Stimulated activated CD4-positive, alpha-beta T cell treated with anti-CD3 and anti-CD28 coated beads, Interleukin-12 subunit alpha, Interleukin-12 subunit beta, amount 100 ng/mL, for 24 hours (primary cell): ENCODE results near the gene CD177.
"Not testable (repeated sequence)": the region's sequence is repeated elsewhere in the genome, so short reads cannot be mapped to it uniquely, and the experiment has no call there.

Source experiments
- DNase-seq, 2 experiments: peaks; one replicate each; pipeline ENCODE4 v3.0.0-alpha.2; 2020; ENCODE audit warnings: low read depth in 2 of 2

Gene CD177

GRCh38 chr19:43353606-43354304 is at the start of gene CD177:
Gene CD177 (plus strand): TSS chr19:43353686. CDS start chr19:43353715, 29 bp downstream.
- DNase-seq = no peak

GRCh38 chr19:43305642-43306041 is 47.8 kb upstream of the CD177 start:
- no peak for DNase-seq

DNA sequence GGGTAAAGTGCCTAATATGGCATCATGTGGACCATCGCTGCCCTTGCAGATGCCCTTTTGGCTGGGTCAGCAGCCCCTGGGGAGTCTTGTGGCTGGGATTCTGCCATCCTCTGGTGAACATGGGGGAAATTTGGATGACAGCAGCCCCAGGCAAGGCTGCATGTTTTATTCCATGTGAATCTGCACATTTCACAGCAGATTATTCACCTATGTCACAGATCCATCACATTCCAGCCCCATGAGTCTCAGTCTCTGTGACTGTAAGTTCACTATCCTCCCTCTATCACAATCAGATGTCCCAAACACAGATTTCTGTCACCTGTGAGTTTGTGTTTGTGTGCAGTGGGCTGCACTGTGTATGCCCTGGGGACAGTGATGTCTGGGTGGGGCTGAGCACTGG is 47.4 kb upstream of the CD177 start:
- no peak for DNase-seq

GRCh38 chr19:43308244-43308815 is 45.2 kb upstream of the CD177 start:
- no peak for DNase-seq

GRCh38 chr19:43309466-43309865 is 44.0 kb upstream of the CD177 start:
- no peak for DNase-seq

- no peak for DNase-seq
These were observed 43.3 kb upstream of the CD177 start for GRCh38 chr19:43310221-43310620.

DNA sequence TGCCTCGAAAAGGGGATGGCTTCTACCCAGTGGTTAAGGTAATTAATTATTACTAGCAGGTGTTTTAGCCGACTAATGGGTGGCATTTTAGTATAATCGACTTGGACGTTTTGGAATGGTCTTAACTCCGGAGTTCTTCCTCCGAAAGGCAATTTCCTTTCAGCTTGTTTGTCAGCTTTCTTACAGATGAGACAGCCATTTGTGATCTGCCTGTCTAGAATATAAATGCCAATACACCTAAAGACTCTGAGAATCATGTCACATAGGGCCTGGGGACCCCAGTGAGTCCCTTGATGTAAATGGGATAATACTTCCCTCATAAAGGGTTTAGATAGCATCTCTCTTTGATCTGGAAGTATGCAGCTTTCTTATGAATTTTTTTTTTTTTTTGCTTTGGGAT is 42.2 kb upstream of the CD177 start:
- no peak for DNase-seq

DNA sequence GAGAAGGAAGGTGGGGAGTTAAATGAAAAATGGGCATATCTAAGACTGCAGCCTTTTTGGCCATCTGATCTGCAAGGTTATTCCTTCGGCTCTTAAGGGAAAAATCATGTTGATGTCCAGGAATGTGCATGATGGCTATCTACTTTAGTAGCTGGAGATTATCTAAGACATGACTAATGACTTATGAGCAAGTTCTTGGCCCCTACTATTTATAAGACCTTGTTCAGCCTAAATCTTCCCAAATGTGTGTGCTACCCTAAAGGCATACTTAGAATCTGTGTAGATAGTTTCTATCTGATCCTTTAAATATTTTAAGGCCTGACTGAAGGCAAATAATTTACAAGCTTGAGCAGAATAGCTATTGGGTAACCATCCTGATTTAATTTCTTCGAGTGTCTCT is 41.8 kb upstream of the CD177 start:
- no peak for DNase-seq

- DNase-seq = no peak
These were observed 39.6 kb upstream of the CD177 start for GRCh38 chr19:43313711-43314495.

GRCh38 chr19:43315851-43316250 is 37.6 kb upstream of the CD177 start:
- no peak for DNase-seq

- DNase-seq = no peak
These were observed 36.7 kb upstream of the CD177 start for GRCh38 chr19:43316591-43317319.

DNA sequence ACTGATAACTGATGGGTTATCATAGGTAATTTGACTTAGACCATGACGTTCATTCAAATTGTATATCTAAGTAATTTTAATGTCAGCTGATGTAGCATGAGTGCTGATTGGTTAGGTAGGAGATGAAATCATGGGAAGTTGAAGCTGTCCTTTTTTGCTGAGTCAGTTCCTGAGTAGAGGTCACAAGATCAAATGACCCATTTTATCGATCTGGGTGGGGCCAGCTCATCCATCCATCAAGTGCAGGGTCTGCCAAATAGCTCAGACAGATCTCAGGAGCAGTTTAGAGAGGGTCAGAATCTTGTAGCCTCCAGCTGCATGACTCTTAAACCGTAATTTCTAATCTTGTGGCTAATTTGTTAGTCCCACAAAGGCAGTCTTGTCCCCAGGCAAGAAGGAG is 35.3 kb upstream of the CD177 start:
- DNase-seq = no peak

GRCh38 chr19:43318796-43319314 is 34.6 kb upstream of the CD177 start:
- DNase-seq = no peak

DNA sequence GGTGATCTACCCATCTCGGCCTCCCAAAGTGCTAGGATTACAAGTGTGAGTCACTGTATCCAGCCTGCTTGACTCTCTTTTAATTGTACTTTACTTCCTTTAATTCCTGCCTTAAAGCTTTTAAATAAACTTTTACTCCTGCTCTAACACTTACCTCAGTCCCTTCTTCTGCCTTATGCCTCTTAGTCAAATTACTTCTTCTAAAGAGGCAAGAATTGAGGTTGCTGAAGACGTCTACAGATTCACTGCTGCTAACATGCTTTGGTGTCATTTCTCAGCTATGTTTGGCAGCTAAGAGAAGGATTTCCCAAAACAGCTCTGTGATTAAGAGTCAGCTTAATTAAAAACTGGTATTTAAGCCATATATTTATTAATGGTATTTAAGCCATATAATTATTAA is 32.9 kb upstream of the CD177 start:
- no peak for DNase-seq

- DNase-seq = not testable (repeated sequence)
These were observed 26.7 kb upstream of the CD177 start for GRCh38 chr19:43326761-43327160.

DNA sequence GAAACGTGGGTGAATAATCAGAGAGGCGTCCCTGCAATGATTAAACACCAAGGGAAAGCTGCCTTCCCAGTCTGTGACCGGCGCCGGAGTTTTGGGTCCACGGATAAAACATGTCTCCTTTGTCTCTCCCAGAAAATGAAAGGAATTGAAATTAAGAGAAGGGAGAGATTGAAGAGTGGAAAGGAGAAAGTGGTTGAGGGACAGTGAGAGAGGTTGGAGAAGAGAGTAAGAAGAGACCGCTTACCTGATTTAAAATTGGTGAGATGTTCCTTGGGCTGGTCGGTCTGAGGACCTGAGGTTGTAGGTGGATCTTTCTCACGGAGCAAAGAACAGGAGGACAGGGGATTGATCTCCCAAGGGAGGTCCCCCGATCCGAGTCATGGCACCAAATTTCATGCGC is 24.9 kb upstream of the CD177 start:
- not testable (repeated sequence) for DNase-seq

- not testable (repeated sequence) for DNase-seq
These were observed 24.4 kb upstream of the CD177 start for GRCh38 chr19:43329049-43329448.

GRCh38 chr19:43329989-43330388 is 23.5 kb upstream of the CD177 start:
- DNase-seq = no peak

GRCh38 chr19:43330726-43331434 is 22.6 kb upstream of the CD177 start:
- no peak for DNase-seq

GRCh38 chr19:43331435-43332010 is 22.0 kb upstream of the CD177 start:
- DNase-seq = no peak
